ENCODE data around the gene TMX4. TPM values are rescaled to one million over a fixed set of nuclear protein-coding genes. Genes with fewer than 3 reads are reported as not detected.

The TMX4 gene
- total RNA-seq, 1 experiment from 2014 or later, result 12.0 TPM

DNA sequence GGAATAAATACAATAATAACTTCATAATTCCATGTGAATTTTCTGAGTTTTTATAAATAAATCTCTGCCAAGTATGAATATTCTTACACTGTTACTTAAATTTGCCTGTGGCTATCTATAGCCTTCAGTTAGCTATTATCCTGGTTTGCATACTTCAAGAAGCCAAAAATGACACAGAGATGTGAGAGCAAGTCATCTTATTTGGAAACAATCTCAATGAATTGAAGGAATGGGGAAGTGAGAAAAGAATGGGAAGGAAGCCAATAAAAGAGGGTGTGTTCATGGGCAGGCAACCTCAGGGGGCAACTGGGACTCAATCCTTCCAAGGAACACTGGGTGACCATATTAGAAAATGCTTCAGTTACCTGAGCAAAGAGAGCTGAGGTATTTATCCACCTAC, 89.2 kb downstream of the TMX4 start:
- no peak for DNase-seq (ENCODE audit: low read depth, low spot score)

More for the DNA sequence above, 89.2 kb downstream of the TMX4 start:
- Histone ChIP-seq H3K79me2 (ENCODE audit: insufficient read depth, low read length) (no peaks in the 10 kb centered on the region), H3K9me2 (ENCODE audit: insufficient read depth) (no peaks in the 10 kb centered on the region), H3K9ac (ENCODE audit: low read length) (no peak overlapping the region), H3K4me2 (ENCODE audit: low read length) (no peak overlapping the region), H3K4me1 (ENCODE audit: control insufficient read depth in 1 of 2, insufficient read depth in 2 of 2, low read length in 2 of 2) (no peaks in the 10 kb centered on the region), H3K27me3 (ENCODE audit: insufficient read depth, low read length) (peaks cover 5% of the 10 kb centered on the region; the same call in 1 of the 2 replicates), H3K36me3 (ENCODE audit: control insufficient read depth in 1 of 2, insufficient read depth in 2 of 2, low read length in 2 of 2) (no peaks in the 10 kb centered on the region), H3K4me3 (replicated peaks in 1 of 2; ENCODE audit: low read depth in 1 of 2, low read length in 2 of 2) (no peak overlapping the region), H2AFZ (ENCODE audit: low read depth, low read length, poor library complexity, severe bottlenecking) (no peak overlapping the region), H3K27ac (ENCODE audit: low read depth, low read length) (no peak overlapping the region), H3K9me3 (ENCODE audit: control insufficient read depth in 1 of 2, insufficient read depth in 1 of 2, low read depth in 1 of 2, low read length in 2 of 2) (no peaks in the 10 kb centered on the region), H4K20me1 (ENCODE audit: insufficient read depth) (no peaks in the 10 kb centered on the region)
- ChIA-PET CTCF (interaction anchor here (1.3 kb wide), 1 partner anchor 792 kb away, joined by 6 read pairs; no protein-coding TSS in a partner anchor), RAD21 (ENCODE audit: low non-redundant PET in 1 of 2, low total read pairs in 2 of 2, uncharacterized antibody in 2 of 2, unreplicated experiment in 2 of 2) (no interaction called here), POLR2A (no interaction called here)
- no TSS peak for BruUV-seq (replicated peaks)
- TF ChIP-seq RAD21 (IDR thresholded peaks at IDR 0.05; ENCODE audit: low read depth) (no peak), ZNF274 (IDR thresholded peaks at IDR 0.05; ENCODE audit: low read depth, low read length) (no peak), SRF (IDR thresholded peaks at IDR 0.05; ENCODE audit: low read depth) (no peak), EGR1 (IDR thresholded peaks at IDR 0.05; ENCODE audit: low read depth) (no peak)
- intact Hi-C loops (cut with micrococcal nuclease), result no loop called here
- ATAC-seq, result no peak

Other genes starting within 250 kb of the TMX4 start
- gene HAO1, start 79.3 kb downstream of the TMX4 start, total RNA-seq (2021; ENCODE audit: unreplicated experiment), result 0.12 TPM
- 15.8 TPM for gene PLCB1, start 112.5 kb upstream of the TMX4 start, total RNA-seq (2021; ENCODE audit: unreplicated experiment)

Measured in HCT116 (cell line).